ENCODE measurements around the gene MTCL1.
A peak's percentile ranks its signal among the peaks of the same experiment; 100 is the strongest.

Gene MTCL1

GRCh38 chr18:8843005-8843404 is 137.6 kb downstream of the MTCL1 start:
- no peak for DNase-seq

DNA sequence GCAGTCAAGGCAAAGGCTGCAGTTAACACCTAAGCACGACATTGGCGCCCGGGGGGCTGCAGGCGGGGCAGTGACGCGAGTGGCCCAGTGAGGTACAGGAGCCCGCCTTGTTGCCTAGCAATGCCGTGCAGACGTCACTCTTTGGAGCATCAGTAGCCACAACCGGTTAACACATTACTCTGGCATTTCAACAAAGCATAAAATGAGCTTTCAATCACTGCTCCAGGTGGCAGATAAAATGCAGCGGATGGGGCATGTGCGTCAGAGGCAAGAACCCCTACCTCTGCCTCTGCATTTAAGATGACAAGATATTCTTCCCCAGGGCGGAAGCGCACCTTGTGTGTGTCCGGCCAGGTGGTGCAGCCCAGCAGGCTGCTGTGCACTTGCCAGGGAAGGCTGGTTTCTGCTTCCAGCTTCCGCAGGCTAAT is 139.4 kb downstream of the MTCL1 start:
- no peak for DNase-seq

GRCh38 chr18:8845506-8845905 is 140.2 kb downstream of the MTCL1 start:
- DNase-seq, result no peak

- no peak for DNase-seq
Observed at GRCh38 chr18:8847066-8847755, 141.9 kb downstream of the MTCL1 start.

DNA sequence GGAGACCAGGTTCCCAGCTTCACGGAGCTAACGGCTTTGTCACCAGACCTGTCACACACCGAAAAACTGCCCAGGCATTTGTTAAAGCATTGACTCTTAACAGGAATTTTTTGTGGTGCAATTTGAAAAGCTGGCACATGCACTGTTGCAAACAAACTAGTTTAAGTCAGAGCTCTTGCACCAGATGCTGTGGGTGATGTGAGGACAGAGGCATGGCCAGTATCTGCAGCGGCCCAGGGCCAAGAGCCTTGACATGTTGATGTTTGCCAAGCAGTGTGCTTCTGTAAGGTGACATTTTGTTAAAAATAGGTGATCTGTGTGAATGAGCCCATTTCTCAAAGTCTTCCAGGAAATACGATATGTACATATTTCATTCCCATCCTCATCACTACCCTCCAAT is 142.5 kb downstream of the MTCL1 start:
- DNase-seq, result no peak

- DNase-seq, result no peak
Observed at GRCh38 chr18:8848541-8848940, 143.2 kb downstream of the MTCL1 start.

DNA sequence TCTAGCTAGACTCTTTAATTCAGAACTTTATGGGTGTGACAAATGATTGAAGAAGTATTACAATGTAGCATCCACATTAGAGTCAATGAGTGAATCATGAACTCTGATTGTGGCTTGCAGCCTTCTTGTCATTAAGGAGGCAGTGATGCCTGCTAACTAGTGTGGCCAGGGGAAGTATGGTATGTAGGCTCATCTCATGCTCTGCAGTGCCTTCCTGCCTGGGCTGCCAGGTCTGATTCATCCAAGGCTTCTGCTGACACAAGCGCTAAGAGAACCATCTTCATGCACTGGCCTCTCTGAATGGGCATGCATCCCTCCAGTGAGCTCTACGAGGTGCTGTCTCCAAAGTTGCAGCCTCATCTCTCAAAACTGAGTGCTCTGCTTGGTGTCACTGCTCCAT is 144.3 kb downstream of the MTCL1 start:
- DNase-seq, result no peak

DNA sequence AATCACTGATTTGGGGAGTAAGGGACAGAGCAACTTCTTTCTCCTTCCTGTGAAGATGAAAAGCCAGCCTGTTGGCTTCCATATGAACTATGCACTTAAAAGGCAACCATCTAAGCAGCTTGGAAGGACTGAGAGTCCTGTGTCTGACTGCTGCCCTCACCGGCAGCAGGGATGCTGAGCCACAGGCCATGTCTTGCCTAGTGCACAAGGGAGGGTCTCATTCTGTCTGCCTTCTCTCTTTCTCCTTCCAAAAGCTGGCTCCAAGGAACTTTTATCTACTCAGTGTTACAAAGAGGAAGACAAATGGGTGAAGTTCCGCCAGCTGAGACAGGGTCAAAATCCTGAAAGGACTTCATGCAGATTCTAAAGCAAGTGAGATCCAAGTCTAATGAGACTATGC is 146.3 kb downstream of the MTCL1 start:
- no peak for DNase-seq

DNA sequence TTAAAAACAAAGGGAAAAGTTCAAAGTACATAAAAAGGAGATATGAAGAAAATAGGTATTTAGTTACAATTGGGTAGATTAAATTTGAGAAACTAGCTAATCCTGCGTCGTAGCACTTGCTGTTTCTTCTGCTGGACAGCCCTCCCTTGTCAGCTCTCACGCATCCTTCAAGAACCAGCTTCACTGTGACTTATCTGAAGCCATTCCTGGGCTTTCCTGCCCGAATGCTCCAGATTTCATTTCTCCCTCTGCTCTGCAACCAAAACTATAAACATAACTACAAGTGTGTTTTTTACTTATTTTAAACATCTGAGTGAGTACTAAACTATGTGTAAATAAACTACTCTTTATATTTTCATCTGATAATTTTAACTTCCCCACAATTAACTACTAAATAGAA is 149.2 kb downstream of the MTCL1 start:
- DNase-seq, result no peak

DNA sequence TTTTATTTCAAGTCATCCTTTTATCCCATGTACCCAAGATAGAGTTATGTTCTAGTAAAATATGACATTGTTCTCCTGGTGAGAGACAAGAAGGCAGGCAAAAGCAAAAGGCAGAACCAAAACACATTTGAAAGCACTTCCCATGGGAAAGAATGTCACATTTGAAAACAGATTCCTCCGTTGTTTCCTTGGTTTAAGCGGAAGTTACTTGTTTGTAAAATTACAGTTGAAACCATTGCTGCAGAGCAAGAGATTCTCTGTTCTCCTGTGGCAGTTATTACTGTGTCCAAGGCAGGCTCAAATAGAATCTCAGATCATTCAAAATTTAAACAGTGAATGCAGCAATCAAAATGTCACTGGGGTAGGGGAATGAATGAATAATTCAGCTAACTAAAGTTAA is 149.6 kb downstream of the MTCL1 start:
- DNase-seq, result no peak

- no peak for DNase-seq
Observed at GRCh38 chr18:8856212-8856611, 150.9 kb downstream of the MTCL1 start.

GRCh38 chr18:8856769-8857393 is 151.5 kb downstream of the MTCL1 start:
- no peak for DNase-seq

DNA sequence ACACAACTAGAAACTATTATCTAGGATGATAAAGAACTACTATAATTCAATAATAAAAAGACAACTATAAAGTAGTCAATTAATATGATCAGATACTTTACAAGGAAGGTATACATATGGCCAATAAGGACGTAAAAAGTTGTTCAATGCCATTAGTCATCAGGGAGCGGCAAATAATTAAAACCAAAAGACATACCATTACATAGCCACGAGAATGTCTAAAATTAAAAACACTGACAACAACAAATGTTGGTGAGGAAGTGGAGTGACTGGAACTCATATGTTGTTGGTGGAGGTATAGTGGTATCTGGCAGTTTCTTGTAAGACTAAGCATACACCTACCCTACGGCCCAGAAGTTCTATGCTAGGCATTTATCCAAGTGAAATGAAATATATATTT is 152.4 kb downstream of the MTCL1 start:
- no peak for DNase-seq

DNA sequence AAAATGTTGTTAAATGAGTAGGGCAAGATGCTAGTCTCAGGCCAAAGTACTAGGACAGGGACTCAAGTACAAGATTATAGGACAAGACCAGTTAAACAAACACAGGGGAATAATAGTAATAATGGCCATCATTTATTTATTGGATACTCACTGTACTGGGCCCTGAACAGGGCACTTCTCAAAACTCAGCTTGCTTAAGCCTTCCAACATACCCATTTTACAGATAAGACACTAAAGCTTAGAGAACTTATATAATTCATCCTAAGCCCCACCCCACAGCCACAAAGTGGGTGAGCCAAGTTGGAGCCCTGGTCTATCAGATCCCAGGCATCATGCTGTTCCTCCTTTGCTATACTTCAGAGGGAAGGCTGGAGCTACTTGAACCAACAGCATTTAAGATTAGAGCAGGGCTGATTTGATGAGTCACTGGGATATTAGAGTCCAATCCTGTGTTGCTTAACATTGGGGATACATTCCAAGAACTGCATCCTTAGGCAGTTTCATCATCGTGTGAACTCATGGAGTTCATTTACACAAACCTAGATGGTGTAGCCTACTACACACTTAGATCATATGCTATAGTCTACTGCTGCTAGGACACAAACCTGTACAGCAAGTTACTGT is 153.6 kb downstream of the MTCL1 start:
- DNase-seq, result no peak

DNA sequence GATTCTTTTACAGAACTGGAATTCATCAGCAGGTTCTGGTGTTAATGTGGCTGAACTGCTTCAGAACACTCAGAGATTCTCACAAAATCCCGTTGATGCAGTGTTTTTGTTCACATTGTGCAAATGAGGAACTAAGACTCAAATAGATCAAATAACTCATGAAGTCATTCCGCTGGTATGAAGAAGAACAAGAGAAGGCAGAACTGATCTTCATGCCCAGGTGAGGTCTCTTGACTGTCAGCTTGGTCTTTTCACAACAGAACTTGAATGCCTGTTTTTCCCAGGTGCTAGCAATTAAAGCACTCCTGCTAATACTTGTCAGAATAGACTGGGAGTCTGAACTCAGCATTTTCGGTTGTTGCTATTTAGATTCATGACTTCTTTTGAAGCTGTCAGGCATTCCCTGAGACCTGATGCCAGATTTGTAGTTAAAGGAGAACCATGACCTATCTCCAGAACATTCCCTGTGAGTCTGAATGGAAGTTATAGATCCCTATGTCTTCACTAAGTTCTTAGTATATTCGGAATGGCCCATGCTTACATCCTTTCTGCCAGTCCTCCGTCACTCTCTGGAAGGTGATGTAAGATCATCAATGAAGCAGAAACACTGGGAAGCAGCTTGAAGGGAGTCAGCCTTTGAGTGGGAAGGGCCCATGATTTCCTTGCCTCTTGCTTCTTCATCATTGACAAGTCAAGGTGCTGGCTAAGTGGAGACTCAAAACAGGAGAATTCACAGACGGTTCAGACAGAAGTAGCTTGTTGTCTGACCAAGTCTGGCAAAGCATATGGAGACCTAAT is 155.7 kb downstream of the MTCL1 start:
- DNase-seq, result peak; percentile 64

GRCh38 chr18:8863427-8863826 is 158.1 kb downstream of the MTCL1 start:
- no peak for DNase-seq

- DNase-seq, result no peak
Observed at GRCh38 chr18:8865934-8866333, 160.6 kb downstream of the MTCL1 start.

DNA sequence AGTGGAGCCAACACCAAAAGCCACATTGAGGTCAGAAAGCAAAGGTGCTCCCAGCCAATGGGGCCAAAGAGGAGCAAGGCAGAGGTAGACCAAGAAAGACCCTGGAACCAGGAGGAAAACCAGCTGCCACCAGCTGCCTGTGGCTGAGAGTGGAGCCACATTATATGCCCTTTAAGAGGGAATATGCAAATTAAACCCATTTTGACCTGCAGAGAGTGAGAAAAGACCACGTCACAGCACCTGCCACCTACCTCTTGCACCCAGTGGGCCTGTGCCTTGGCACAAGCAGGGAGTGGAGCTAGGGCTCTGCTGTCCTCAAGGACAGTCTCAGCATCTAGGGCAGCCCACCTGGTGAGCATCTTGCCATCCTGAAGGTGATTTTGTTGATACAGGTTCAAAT is 161.3 kb downstream of the MTCL1 start:
- DNase-seq, result no peak

DNA sequence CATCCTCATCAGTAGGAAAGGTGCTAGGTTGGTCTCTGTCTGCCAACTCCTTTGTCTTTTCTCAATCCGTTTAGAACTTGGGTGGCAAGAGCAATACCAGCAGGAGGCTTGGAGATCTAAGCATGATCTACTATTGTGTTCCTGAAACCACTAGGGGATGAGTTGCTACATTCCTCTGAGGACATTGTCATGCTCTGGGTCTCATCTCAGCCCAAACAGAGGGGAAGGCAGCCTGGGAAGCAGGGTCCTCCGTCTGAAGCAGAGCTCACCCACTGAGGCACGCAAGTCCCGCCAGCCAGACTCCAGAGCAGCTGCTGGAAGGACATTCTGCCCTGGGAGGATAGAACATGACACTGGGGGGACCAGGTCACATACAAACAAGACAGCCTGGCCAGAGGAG is 162.9 kb downstream of the MTCL1 start:
- DNase-seq, result no peak

DNA sequence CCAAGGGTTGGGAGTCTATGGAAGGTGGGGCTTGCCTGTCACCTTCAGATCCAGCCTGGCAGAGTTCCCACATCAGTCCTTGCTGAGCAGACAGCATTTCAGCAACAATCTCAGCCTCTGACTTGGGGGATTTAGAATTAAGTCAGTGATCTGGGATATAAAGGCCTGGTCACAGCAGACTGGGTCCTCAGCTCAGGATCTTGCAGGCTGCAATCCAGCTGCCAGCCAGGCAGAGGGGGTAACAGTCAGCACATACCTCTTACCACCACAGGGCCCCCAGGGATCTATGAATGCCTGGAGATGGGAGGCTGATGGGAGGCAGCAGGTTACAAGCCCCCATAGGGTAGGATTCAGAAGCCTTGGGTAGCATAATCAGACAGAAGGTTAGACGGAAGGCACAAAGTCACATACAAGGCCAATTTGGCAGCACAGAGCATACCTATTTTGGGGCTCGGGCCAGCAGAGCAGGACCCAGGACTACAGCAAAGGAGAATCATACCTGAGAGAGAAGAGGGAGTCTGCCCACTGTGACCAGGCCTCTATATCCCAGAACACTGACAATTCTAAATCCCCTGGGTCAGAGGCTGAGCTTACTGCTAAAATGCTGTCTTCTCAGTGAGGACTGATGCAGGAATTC is 163.5 kb downstream of the MTCL1 start:
- no peak for DNase-seq

DNA sequence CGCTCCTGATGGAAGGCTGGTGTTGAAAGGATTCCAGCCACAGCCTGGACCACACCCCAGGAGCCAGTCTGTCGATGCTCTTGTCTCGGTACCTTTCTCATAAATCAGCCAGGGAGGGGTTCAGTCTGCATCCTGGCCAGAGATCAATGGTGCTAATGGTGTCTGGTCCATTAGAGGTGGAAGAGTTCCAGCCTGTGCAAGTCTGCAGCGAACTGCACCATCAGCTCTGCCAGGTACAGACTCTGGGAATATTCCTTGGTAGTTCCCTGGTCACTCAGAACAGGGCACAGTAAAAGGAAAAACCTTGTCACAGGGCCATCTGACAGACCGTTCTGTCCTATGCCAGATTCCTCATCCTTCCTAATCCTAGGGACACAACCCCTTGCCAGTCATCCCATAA is 164.3 kb downstream of the MTCL1 start:
- DNase-seq, result no peak

- DNase-seq, result no peak
Observed at GRCh38 chr18:8870528-8870927, 165.2 kb downstream of the MTCL1 start.

- DNase-seq, result no peak
Observed at GRCh38 chr18:8871489-8871888, 166.1 kb downstream of the MTCL1 start.

All from RPMI8226 (cell line).